Hematopoietic multipotent progenitor cell treated with erythropoietin and hydrocortisone succinate and interleukin-3 and kit ligand, for 8 days (in vitro differentiated cells): ENCODE data around the gene NAPA.

Experiments
- DNase-seq: peaks from one replicate; pipeline ENCODE4 v3.0.0-alpha.2; 2015

Gene NAPA

GRCh38 chr19:47483800-47484690 is 30.8 kb downstream of the NAPA start, which contains the start of gene KPTN:
TSS of gene KPTN (minus strand) at chr19:47484219. CDS start at chr19:47484160, 59 bp downstream.
- DNase-seq = peak; percentile 90

- no peak for DNase-seq
Measured at GRCh38 chr19:47483200-47483599, 31.7 kb downstream of the NAPA start.

GRCh38 chr19:47481460-47482052 is 33.3 kb downstream of the NAPA start:
- no peak for DNase-seq

GRCh38 chr19:47480658-47481057 is 34.2 kb downstream of the NAPA start:
- no peak for DNase-seq

- DNase-seq = no peak
Measured at GRCh38 chr19:47479701-47480503, 35.0 kb downstream of the NAPA start.

GRCh38 chr19:47476438-47476972 is 38.4 kb downstream of the NAPA start:
- no peak for DNase-seq

GRCh38 chr19:47475465-47475864 is 39.4 kb downstream of the NAPA start:
- DNase-seq = no peak

GRCh38 chr19:47473336-47473735 is 41.5 kb downstream of the NAPA start:
- DNase-seq = no peak

- peak; percentile 62 for DNase-seq
Measured at GRCh38 chr19:47471733-47472457, 43.0 kb downstream of the NAPA start, which contains the start of gene SLC8A2. TSS of gene SLC8A2 (minus strand) at chr19:47471893. CDS start at chr19:47466403, 5,490 bp downstream.

GRCh38 chr19:47471381-47471732 is 43.5 kb downstream of the NAPA start:
- no peak for DNase-seq

- DNase-seq = no peak
Measured at GRCh38 chr19:47470447-47471195, 44.2 kb downstream of the NAPA start.

GRCh38 chr19:47469719-47470118 is 45.1 kb downstream of the NAPA start:
- no peak for DNase-seq

GRCh38 chr19:47469363-47469700 is 45.5 kb downstream of the NAPA start:
- no peak for DNase-seq

- no peak for DNase-seq
Measured at GRCh38 chr19:47467914-47468313, 46.9 kb downstream of the NAPA start.

GRCh38 chr19:47465957-47466356 is 48.9 kb downstream of the NAPA start:
- no peak for DNase-seq

GRCh38 chr19:47464675-47465419 is 50.0 kb downstream of the NAPA start:
- no peak for DNase-seq

GRCh38 chr19:47461876-47462275 is 53.0 kb downstream of the NAPA start:
- DNase-seq = no peak

- no peak for DNase-seq
Measured at GRCh38 chr19:47459477-47459876, 55.4 kb downstream of the NAPA start.

- no peak for DNase-seq
Measured at GRCh38 chr19:47458672-47459071, 56.2 kb downstream of the NAPA start.

GRCh38 chr19:47456721-47457474 is 58.0 kb downstream of the NAPA start:
- DNase-seq = no peak
